AG04450 (cell line): ENCODE measurements around the gene ACOT9. TPM values are rescaled to one million over a fixed set of nuclear protein-coding genes. Genes with fewer than 3 reads are reported as not detected.
A peak's percentile ranks its signal among the peaks of the same experiment; 100 is the strongest.
"Not testable (repeated sequence)": the region's sequence is repeated elsewhere in the genome, so short reads cannot be mapped to it uniquely, and the experiment has no call there.

Source experiments
- CTCF ChIA-PET: fragments of 300-600, 350-600 bp; formaldehyde crosslinking; extraction: SDS; loops from one replicate; lab custom pipeline; 2022; ENCODE audit warnings: antibody characterized with exemption, inconsistent platforms; lab: Charles Lee
- POLR2A ChIA-PET: fragments of 350-600 bp; formaldehyde crosslinking; extraction: SDS; loops from one replicate; lab custom pipeline; 2021; ENCODE audit warnings: antibody characterized with exemption, inconsistent platforms; lab: Yijun Ruan, JAX
- DNase-seq: peaks from one replicate; pipeline ENCODE4 v3.0.0-alpha.2; 2011; ENCODE audit warnings: low read depth, low spot score
- H3K27ac ChIP-seq: one replicate; pipeline ENCODE4 v1.5.1; 2012; ENCODE audit warnings: low read depth, low read length, control low read depth
- H3K27me3 ChIP-seq: one replicate; pipeline ENCODE4 v1.6.0; 2012; ENCODE audit warnings: low read length; ENCODE audit not compliant: control insufficient read depth, insufficient read depth
- H3K4me3 ChIP-seq: 2 replicates; pipeline ENCODE4 v1.5.1; 2011; ENCODE audit warnings: mild to moderate bottlenecking, low read depth, low read length, control low read depth
- H3K9me3 ChIP-seq: 2 replicates; pipeline ENCODE4 v1.5.1; 2012; ENCODE audit warnings: low read length; ENCODE audit not compliant: control insufficient read depth, insufficient read depth
- polyA plus RNA-seq: library from polyadenylated mRNA; depleted of rRNA; stranded (reverse); fragments of >200 nt; gene quantifications from 2 replicates; pipeline ENCODE4 v1.2.3, GENCODE V29; 2011
- TF ChIP-seq, protein P1 (sequence below): IDR thresholded peaks from 2 replicates; pipeline ENCODE4 v1.5.1; 2011; ENCODE audit warnings: low read depth, low read length, control low read depth, inconsistent platforms

Gene ACOT9
- polyA plus RNA-seq, 1 experiment = 62.5 TPM

DNA sequence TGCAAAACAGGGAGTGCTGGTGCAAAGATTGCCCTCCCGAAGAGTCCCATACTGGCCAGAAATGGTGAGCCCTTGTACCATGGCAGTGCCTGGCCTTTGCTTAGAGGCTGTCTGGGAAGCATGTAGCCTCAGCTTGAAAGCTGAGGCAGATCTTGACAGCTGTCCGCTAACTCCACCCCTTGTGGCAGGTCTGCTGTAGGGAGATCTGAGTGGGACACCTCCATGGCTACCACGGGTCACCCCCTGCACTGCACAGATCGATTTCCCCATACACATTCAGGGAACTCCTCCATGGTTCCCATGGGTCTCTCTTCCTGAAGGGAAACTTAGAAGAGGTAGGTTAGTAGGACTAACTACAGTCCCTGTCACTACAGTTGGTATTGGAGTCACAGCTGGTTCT, 6.1 kb upstream of the ACOT9 start:
- Histone ChIP-seq H3K4me3 (no peak overlapping the region), H3K9me3 (no peaks in the 10 kb centered on the region), H3K27me3 (no peaks in the 10 kb centered on the region), H3K27ac (no peak overlapping the region)
- DNase-seq = no peak
- ChIA-PET CTCF (no interaction called here), POLR2A (no interaction called here)
- TF ChIP-seq, protein P1, sequence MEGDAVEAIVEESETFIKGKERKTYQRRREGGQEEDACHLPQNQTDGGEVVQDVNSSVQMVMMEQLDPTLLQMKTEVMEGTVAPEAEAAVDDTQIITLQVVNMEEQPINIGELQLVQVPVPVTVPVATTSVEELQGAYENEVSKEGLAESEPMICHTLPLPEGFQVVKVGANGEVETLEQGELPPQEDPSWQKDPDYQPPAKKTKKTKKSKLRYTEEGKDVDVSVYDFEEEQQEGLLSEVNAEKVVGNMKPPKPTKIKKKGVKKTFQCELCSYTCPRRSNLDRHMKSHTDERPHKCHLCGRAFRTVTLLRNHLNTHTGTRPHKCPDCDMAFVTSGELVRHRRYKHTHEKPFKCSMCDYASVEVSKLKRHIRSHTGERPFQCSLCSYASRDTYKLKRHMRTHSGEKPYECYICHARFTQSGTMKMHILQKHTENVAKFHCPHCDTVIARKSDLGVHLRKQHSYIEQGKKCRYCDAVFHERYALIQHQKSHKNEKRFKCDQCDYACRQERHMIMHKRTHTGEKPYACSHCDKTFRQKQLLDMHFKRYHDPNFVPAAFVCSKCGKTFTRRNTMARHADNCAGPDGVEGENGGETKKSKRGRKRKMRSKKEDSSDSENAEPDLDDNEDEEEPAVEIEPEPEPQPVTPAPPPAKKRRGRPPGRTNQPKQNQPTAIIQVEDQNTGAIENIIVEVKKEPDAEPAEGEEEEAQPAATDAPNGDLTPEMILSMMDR = no peak

DNA sequence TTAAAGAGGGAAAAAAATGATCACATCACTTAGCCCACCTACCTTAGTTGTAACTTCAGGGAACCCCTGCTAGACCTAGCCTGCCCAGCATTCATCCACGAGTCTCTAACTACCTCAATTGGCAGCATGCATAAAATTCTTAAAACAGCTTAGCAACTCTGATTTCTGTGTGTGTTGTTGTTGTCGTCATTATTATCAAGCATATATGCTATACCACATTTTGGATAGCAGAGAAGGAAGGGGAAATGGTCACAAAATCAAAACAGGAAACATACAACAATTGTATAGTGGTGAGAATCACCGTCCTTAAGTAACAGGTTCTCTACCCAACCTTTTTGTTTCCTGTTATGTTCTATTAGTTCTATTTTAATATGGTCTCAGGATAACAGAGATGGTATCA, 2.7 kb upstream of the ACOT9 start:
- TF ChIP-seq, protein P1 = no peak
- Histone ChIP-seq H3K27me3 (no peaks in the 10 kb centered on the region), H3K9me3 (no peaks in the 10 kb centered on the region), H3K4me3 (no peak overlapping the region), H3K27ac (no peak overlapping the region)
- no peak for DNase-seq
- CTCF ChIA-PET = no interaction called here
- POLR2A ChIA-PET = no interaction called here

DNA sequence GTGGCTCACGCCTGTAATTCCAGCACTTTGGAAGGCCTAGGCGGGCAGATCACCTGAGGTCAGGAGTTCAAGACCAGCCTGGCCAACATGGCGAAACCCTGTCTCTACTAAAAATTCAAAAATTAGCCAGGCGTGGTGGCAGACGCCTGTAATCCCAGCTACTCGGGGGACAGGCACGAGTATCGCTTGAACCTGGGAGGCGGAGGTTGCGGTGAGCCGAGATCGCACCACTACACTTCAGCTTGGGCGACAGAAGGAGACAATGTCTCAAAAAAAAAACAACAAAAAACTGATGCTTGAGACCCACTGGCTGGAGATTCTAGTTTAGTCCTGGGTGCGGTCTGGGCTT, 521 bp upstream of the ACOT9 start:
- H3K9me3 ChIP-seq, DNase-seq, H3K27me3 ChIP-seq: not testable (repeated sequence)
- H3K4me3 ChIP-seq = peak overlapping the region; percentile 31
- H3K27ac ChIP-seq = peak overlapping the region; percentile 70
- CTCF ChIA-PET = interaction anchor here (3.7 kb wide), 1 partner anchor 159 kb away, joined by 30 read pairs; no protein-coding TSS in a partner anchor
- POLR2A ChIA-PET = interaction anchor here (0.5 to 2.5 kb wide), 4 partner anchors 38 to 217 kb away, joined by 3 to 20 read pairs (median 8); partner anchors contain the start of gene SAT1

DNA sequence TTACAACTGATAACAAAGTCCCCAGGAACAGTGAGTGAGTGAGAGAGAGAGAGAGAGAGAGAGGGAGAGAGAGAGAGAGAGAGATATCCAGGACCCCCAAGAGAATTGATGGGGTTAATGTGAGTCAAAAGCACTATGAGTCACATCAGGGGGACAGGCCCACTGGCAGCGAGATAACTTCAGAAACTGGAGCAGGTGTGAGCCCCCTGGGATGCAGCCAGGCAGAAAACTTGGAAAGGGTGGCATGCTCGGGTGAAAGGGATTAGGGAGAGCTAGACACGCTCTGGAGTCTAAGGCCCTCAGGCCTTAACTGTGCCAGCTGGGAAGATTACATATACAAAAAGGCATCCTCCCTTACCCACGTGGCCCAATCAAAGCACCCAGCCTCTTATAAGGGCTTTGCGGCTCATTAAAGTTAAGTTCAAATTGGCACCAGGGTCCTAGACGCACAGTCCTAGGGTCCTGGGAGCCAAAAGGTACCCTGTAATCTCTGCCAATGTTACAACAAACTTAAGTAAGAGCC, 841 bp downstream of the ACOT9 start:
- Histone ChIP-seq H3K9me3 (no peaks in the 10 kb centered on the region), H3K27ac (peak overlapping the region; percentile 87), H3K4me3 (peak overlapping the region; percentile 75), H3K27me3 (no peaks in the 10 kb centered on the region)
- CTCF ChIA-PET = interaction anchor here (1.2 to 3.7 kb wide), 2 partner anchors 40 to 160 kb away, joined by 4 to 30 read pairs; partner anchors contain the start of gene SAT1
- TF ChIP-seq, protein P1 = no peak
- no peak for DNase-seq
- POLR2A ChIA-PET = interaction anchor here (1.2 to 2.5 kb wide), 4 partner anchors 39 to 283 kb away, joined by 3 to 20 read pairs (median 10); partner anchors contain the start of gene SAT1

DNA sequence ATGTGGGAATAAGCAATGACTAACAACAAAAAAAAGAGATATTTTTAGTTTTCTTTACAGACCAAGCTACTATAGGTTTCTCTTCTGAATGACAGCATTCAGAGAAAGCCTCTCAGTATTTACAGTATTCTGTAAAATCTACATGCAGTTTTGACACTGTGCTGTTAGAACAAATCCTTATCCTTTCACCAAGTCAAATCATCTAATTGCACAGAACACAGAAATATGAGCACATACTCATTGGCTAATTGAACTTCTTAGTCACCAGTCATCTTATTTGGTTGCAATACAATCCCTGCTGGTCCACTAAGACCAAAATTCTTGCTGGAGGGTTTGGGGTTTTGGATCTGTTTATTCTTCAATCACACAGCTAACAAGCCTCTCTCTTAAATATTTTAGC, 5.7 kb downstream of the ACOT9 start:
- no peaks in the 10 kb centered on the region for H3K9me3 ChIP-seq
- H3K27ac ChIP-seq = no peak overlapping the region
- H3K4me3 ChIP-seq = no peak overlapping the region
- ChIA-PET POLR2A (interaction anchor here (0.6 kb wide), 1 partner anchor 411 kb away, joined by 5 read pairs; no protein-coding TSS in a partner anchor), CTCF (interaction anchor here (4.8 kb wide), 1 partner anchor 165 kb away, joined by 33 read pairs; no protein-coding TSS in a partner anchor)
- TF ChIP-seq, protein P1 = no peak
- H3K27me3 ChIP-seq = no peaks in the 10 kb centered on the region
- DNase-seq = no peak
